HG02763 (cell line): ENCODE results near the gene CLCA1.

Experiments used
- ATAC-seq: cut with Tn5 transposase; IDR thresholded peaks from one replicate; pipeline ENCODE4 v1.9.1; 2021; ENCODE audit warnings: mild to moderate bottlenecking, moderate library complexity; ENCODE audit not compliant: unreplicated experiment

Gene CLCA1

GRCh38 chr1:86548839-86549238, 80.1 kb downstream of the CLCA1 start:
- ATAC-seq = no peak
